Fibroblast of mammary gland (primary cell): ENCODE measurements around the gene FRMD5.
A peak's percentile ranks its signal among the peaks of the same experiment; 100 is the strongest.

Experiments used
- DNase-seq: peaks from one replicate; pipeline ENCODE4 v3.0.0-alpha.2; 2010; ENCODE audit warnings: low read depth
- H3K4me3 ChIP-seq: 2 replicates; pipeline ENCODE4 v1.5.1; 2011; ENCODE audit warnings: low read depth, mild to moderate bottlenecking, low read length, moderate library complexity; ENCODE audit not compliant: control insufficient read depth
- TF ChIP-seq, protein P1 (sequence below): conservative IDR thresholded peaks from 2 replicates; pipeline ENCODE4 v1.5.1; 2011; ENCODE audit warnings: low read depth, low read length, inconsistent platforms; ENCODE audit not compliant: control insufficient read depth, insufficient read depth

Gene FRMD5

DNA sequence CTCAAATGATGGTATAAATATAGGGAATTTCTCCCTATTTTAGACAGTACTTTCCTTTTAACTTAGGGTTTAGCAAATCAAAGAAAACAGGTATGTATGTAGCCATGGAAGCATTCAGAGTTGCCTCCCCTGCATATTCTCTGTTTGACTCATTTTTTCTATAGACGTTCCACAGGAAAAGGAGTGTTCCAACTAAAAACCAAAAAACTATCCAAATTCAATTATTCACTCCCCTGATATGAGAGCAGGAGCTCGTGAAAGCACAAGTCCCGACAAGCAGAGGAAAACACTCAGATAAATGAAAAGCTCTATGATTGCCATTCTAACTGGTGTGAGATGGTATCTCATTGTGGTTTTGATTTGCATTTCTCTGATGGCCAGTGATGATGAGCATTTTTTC is 119.5 kb downstream of the FRMD5 start:
- no peak for DNase-seq
- H3K4me3 ChIP-seq: no peak overlapping the region
- TF ChIP-seq, protein P1, sequence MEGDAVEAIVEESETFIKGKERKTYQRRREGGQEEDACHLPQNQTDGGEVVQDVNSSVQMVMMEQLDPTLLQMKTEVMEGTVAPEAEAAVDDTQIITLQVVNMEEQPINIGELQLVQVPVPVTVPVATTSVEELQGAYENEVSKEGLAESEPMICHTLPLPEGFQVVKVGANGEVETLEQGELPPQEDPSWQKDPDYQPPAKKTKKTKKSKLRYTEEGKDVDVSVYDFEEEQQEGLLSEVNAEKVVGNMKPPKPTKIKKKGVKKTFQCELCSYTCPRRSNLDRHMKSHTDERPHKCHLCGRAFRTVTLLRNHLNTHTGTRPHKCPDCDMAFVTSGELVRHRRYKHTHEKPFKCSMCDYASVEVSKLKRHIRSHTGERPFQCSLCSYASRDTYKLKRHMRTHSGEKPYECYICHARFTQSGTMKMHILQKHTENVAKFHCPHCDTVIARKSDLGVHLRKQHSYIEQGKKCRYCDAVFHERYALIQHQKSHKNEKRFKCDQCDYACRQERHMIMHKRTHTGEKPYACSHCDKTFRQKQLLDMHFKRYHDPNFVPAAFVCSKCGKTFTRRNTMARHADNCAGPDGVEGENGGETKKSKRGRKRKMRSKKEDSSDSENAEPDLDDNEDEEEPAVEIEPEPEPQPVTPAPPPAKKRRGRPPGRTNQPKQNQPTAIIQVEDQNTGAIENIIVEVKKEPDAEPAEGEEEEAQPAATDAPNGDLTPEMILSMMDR: no peak

DNA sequence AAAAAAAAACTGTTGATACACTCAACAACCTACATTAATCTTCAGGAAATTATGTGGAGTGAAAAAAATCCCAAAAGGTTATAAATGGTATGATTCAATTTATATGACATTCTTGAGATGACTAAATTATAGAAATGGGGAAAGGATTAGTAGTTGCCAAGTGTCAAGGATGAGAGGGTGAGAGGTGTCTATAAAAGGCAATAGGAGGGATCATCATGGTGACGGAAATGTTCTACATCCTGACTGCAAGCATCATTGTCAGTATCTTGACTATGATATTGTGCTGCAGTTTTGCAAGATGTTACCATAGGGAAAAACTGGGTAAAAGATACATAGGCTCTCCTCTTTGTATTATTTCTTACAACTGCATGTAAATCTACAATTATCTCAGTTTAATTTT is 125.6 kb downstream of the FRMD5 start:
- no peak overlapping the region for H3K4me3 ChIP-seq
- DNase-seq: no peak
- TF ChIP-seq, protein P1: no peak

DNA sequence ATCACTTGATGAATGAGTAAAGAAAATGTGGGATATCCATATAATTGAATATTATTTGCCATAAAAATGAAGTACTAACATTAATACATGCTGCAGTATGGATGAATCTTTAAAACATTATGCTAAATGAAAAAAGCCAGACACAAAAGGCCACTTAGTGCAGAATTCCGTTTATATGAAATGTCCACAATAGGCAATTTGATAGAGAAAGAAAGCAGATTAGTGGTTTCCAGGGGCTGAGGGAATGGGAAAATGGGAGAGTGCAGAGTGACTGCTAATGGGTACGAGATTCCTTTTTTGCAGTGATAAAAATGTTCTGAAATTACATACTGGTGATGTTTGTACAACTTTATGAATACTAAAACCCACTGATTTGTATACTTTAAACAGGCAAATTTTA is 126.7 kb downstream of the FRMD5 start:
- H3K4me3 ChIP-seq: no peak overlapping the region
- TF ChIP-seq, protein P1: no peak
- DNase-seq: no peak

DNA sequence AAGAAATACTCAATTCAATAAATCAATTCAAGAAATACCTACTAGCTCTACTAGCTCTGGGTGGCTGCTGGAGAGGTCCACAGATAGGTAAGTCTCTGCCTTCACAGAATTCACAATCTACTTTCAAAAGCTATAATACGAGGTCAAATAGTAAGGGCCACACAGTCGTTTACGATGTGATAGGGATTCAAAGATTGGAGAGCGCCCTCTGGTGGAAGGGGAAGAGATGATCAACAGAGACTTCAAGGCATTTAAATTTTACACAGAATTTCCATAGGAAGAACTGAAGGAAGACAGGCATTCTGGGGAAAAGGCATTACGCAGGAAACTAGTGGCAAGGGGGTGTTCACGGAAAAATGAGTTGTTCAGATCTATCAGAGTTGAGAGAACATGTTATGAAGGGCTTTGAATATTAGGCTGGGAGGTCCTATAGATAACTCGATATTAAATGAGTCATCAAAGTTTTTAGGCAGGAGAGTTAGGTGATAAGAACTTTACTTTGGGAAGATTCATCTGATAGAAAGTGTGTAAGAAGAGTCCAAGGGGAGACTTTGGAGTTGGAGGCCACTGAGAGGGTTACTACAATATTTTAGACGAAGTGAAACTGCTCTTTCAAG is 128.8 kb downstream of the FRMD5 start:
- TF ChIP-seq, protein P1: peak; percentile 77
- peak; percentile 75 for DNase-seq
- H3K4me3 ChIP-seq: no peak overlapping the region

DNA sequence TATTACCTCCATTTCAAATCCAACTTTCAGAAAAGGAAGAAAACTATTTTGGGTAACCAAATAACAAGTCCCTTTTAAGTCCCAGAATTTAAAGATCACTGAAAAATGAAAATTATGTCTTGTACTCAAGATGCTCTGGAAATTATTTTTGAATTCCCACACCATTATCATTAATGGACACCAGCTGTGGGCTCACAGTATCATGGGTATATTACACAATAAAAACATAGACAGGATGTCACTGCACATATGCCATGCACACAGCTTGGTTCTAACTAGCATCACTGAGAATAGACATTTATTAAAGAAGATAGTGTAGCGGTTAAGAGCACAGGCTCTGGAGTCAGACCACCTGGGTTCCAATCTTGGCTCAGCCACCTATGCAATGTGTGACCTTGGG is 130.4 kb downstream of the FRMD5 start:
- DNase-seq: peak; percentile 29
- H3K4me3 ChIP-seq: no peak overlapping the region
- TF ChIP-seq, protein P1: no peak

DNA sequence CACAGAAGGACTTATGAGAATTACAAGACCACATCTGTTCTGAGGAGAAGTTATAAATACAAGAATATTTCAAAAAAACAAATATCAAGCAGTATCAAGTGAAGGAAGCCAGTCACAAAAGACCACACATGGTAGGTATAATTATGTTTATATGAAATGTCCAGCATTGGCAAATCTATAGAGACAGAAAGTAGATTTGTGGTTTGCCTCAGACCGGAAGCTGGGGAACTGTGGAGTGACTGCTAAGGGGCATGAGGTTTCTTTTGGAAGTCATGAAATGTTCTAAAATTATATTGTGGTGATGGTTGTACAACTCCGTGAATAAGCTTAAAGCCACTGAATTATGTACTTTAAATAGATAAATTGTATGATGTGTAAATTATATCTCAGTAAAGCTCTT is 136.9 kb downstream of the FRMD5 start:
- DNase-seq: no peak
- TF ChIP-seq, protein P1: no peak
- H3K4me3 ChIP-seq: no peak overlapping the region

DNA sequence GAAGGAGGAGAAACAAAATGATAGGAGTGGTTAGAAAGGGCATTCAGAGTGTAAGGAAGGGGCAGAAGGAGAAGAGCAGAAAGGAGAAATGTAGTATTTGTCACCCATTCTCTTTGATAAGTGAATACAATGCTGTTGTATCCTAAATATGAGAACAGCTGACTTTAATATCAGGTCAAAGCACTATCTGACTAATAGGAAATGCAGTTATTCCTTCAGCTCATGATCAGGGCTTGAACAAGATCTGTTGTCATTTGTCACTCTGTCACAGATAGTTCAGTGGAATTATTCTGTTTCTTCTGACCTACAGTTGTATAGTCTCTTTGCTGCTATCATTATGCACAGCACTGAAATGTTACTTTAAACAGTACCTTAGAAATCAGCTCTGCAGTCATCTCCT is 149.4 kb downstream of the FRMD5 start:
- no peak overlapping the region for H3K4me3 ChIP-seq
- TF ChIP-seq, protein P1: no peak
- DNase-seq: no peak
